RWPE2 (cell line): ENCODE measurements around the gene OTOG.

Source experiments
- ATAC-seq: fragments of 200-7000 bp; cut with Tn5 transposase; 3 replicates; pipeline ENCODE4 v1.9.1; 2021; ENCODE audit warnings: low read depth
- DNase-seq: peaks from one replicate; pipeline ENCODE4 v3.0.0-alpha.2; 2020; ENCODE audit warnings: low spot score
- H3K27ac ChIP-seq: fragments of 450-650 bp; 2 replicates; pipeline ENCODE4 v1.5.1; 2017; ENCODE audit warnings: mild to moderate bottlenecking; ENCODE audit not compliant: poor library complexity, severe bottlenecking
- H3K27me3 ChIP-seq: fragments of 250-450 bp; sonication (Bioruptor Pico); 2 replicates; pipeline ENCODE4 v1.5.1; 2021; ENCODE audit warnings: mild to moderate bottlenecking, moderate library complexity; ENCODE audit not compliant: insufficient read depth, poor library complexity, severe bottlenecking
- H3K36me3 ChIP-seq: fragments of 250-450 bp; sonication (Bioruptor Pico); 2 replicates; pipeline ENCODE4 v1.5.1; 2020; ENCODE audit warnings: low read depth, mild to moderate bottlenecking, moderate library complexity
- H3K4me1 ChIP-seq: fragments of 250-450 bp; sonication (Bioruptor Pico); 2 replicates; pipeline ENCODE4 v1.5.1; 2021; ENCODE audit warnings: mild to moderate bottlenecking, moderate library complexity; ENCODE audit not compliant: insufficient read depth, poor library complexity, severe bottlenecking
- H3K4me3 ChIP-seq: fragments of 250-450 bp; sonication (Bioruptor Pico); 2 replicates; pipeline ENCODE4 v1.5.1; 2021; ENCODE audit warnings: mild to moderate bottlenecking, moderate library complexity; ENCODE audit not compliant: severe bottlenecking
- H3K9me3 ChIP-seq: fragments of 250-450 bp; sonication (Bioruptor Pico); 2 replicates; pipeline ENCODE4 v1.5.1; 2021; ENCODE audit warnings: mild to moderate bottlenecking, moderate library complexity; ENCODE audit not compliant: severe bottlenecking
- CTCF ChIP-seq: fragments of 450-650 bp; IDR thresholded peaks from one replicate; pipeline ENCODE4 v1.5.1; 2017; ENCODE audit warnings: mild to moderate bottlenecking, moderate library complexity; ENCODE audit not compliant: poor library complexity, severe bottlenecking

The OTOG gene

DNA sequence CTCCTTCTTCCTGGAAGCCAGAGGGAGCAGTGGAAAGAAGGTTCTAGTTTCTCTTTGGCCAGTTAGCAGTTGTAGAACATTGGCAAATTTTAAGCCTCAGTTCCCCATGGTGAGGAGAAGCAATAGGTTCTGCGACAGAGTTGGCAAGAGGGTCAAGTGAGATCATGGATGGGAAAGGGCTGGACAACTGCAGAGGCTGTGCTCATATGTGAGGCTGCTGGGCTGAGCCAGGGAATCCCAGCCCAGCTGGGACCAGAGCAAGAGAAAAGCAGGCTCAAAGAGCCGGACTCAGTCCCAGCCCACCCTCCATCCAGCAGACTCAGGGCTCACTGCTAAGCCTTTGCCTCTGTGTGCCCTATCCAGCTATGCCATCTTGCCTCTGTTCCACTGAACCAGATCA, 105.5 kb downstream of the OTOG start:
- no peaks in the 10 kb centered on the region for H3K4me1 ChIP-seq
- no peak for TF ChIP-seq CTCF
- no peaks in the 10 kb centered on the region for H3K36me3 ChIP-seq
- no peak overlapping the region for H3K4me3 ChIP-seq
- H3K27ac ChIP-seq = no peak overlapping the region
- H3K27me3 ChIP-seq = no peaks in the 10 kb centered on the region
- no peak for ATAC-seq
- peaks cover 6% of the 10 kb centered on the region for H3K9me3 ChIP-seq
- DNase-seq = no peak

DNA sequence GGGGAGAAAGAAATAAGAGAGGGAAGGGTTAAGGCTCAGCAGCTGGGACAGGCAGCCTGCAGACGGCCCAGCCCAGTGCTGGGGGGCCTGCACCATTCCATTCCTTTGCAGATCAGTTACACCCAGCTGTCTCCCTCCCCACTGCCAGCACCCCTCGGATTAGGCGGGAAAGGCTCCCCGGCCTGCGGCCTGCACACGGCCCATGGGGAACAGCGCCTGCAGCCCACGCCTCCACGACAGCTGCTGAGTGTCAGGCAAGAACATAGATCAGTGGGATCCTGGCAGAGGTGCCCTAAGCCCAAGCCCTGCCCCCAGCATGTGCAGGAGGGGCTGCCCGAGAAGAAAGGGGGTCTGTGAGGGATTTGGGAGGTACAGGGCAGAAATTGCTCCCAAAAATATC, 106.6 kb downstream of the OTOG start:
- Histone ChIP-seq H3K4me3 (no peak overlapping the region), H3K27ac (no peak overlapping the region), H3K36me3 (no peaks in the 10 kb centered on the region), H3K9me3 (peaks cover 6% of the 10 kb centered on the region), H3K27me3 (no peaks in the 10 kb centered on the region), H3K4me1 (no peaks in the 10 kb centered on the region)
- TF ChIP-seq CTCF = no peak
- DNase-seq = no peak
- ATAC-seq = no peak

GRCh38 chr11:17655682-17656081, 108.6 kb downstream of the OTOG start:
- ATAC-seq = no peak

GRCh38 chr11:17658211-17658610, 111.2 kb downstream of the OTOG start:
- no peak for DNase-seq
- H3K9me3 ChIP-seq = peaks cover 6% of the 10 kb centered on the region

More at GRCh38 chr11:17655682-17656081, 108.6 kb downstream of the OTOG start:
- H3K36me3 ChIP-seq = no peaks in the 10 kb centered on the region
- H3K4me3 ChIP-seq = no peak overlapping the region
- H3K27me3 ChIP-seq = no peaks in the 10 kb centered on the region
- no peak overlapping the region for H3K27ac ChIP-seq
- no peak for TF ChIP-seq CTCF
- no peaks in the 10 kb centered on the region for H3K4me1 ChIP-seq
- no peak for DNase-seq
- H3K9me3 ChIP-seq = peaks cover 6% of the 10 kb centered on the region

More at GRCh38 chr11:17658211-17658610, 111.2 kb downstream of the OTOG start:
- H3K27me3 ChIP-seq = no peaks in the 10 kb centered on the region
- H3K36me3 ChIP-seq = no peaks in the 10 kb centered on the region
- no peak for TF ChIP-seq CTCF
- no peaks in the 10 kb centered on the region for H3K4me1 ChIP-seq
- no peak overlapping the region for H3K27ac ChIP-seq
- no peak overlapping the region for H3K4me3 ChIP-seq
- ATAC-seq = no peak
